ENCODE results near the gene NBEA. TPM values are rescaled to one million over a fixed set of nuclear protein-coding genes. Genes with fewer than 3 reads are reported as not detected.

Gene NBEA
- total RNA-seq, 1 donor: 4.0 TPM

GRCh38 chr13:35342440-35342839 is 400.4 kb downstream of the NBEA start:
- TF ChIP-seq CTCF (IDR thresholded peaks at IDR 0.05; ENCODE audit: extremely low read depth, low read depth, low read length): no peak

GRCh38 chr13:35343417-35343816 is 401.3 kb downstream of the NBEA start:
- Histone ChIP-seq H3K36me3 (ENCODE audit: insufficient read depth, low read length) (no peaks in the 10 kb centered on the region), H3K9me3 (ENCODE audit: low read depth, low read length) (no peaks in the 10 kb centered on the region), H2AFZ (ENCODE audit: low read length) (no peak overlapping the region), H3K4me2 (ENCODE audit: insufficient read depth, low read length) (no peak overlapping the region), H4K20me1 (ENCODE audit: insufficient read depth, low read length) (no peaks in the 10 kb centered on the region), H3K4me3 (ENCODE audit: insufficient read depth, low read length) (no peak overlapping the region), H3K27ac (ENCODE audit: low read depth, low read length) (no peak overlapping the region), H3K27me3 (ENCODE audit: insufficient read depth, low read length) (no peaks in the 10 kb centered on the region), H3K79me2 (ENCODE audit: insufficient read depth, low read length) (no peaks in the 10 kb centered on the region), H3K4me1 (ENCODE audit: insufficient read depth, low read length) (no peaks in the 10 kb centered on the region)
- no peak for DNase-seq (ENCODE audit: insufficient read length, low spot score, missing footprints)
- no peak for TF ChIP-seq CTCF (IDR thresholded peaks at IDR 0.05; ENCODE audit: extremely low read depth, low read depth, low read length)

More at GRCh38 chr13:35342440-35342839, 400.4 kb downstream of the NBEA start:
- Histone ChIP-seq H3K4me3 (ENCODE audit: insufficient read depth, low read length) (no peak overlapping the region), H3K4me1 (ENCODE audit: insufficient read depth, low read length) (no peaks in the 10 kb centered on the region), H3K27ac (ENCODE audit: low read depth, low read length) (no peak overlapping the region), H3K9me3 (ENCODE audit: low read depth, low read length) (no peaks in the 10 kb centered on the region), H2AFZ (ENCODE audit: low read length) (no peak overlapping the region), H3K79me2 (ENCODE audit: insufficient read depth, low read length) (no peaks in the 10 kb centered on the region), H3K4me2 (ENCODE audit: insufficient read depth, low read length) (no peak overlapping the region), H3K36me3 (ENCODE audit: insufficient read depth, low read length) (no peaks in the 10 kb centered on the region), H3K27me3 (ENCODE audit: insufficient read depth, low read length) (no peaks in the 10 kb centered on the region), H4K20me1 (ENCODE audit: insufficient read depth, low read length) (no peaks in the 10 kb centered on the region)
- DNase-seq (ENCODE audit: insufficient read length, low spot score, missing footprints): no peak

- Histone ChIP-seq H3K79me2 (ENCODE audit: insufficient read depth, low read length) (no peaks in the 10 kb centered on the region), H2AFZ (ENCODE audit: low read length) (no peak overlapping the region), H3K4me3 (ENCODE audit: insufficient read depth, low read length) (no peak overlapping the region), H3K4me2 (ENCODE audit: insufficient read depth, low read length) (no peak overlapping the region), H3K36me3 (ENCODE audit: insufficient read depth, low read length) (no peaks in the 10 kb centered on the region), H4K20me1 (ENCODE audit: insufficient read depth, low read length) (no peaks in the 10 kb centered on the region), H3K27ac (ENCODE audit: low read depth, low read length) (no peak overlapping the region), H3K9me3 (ENCODE audit: low read depth, low read length) (no peaks in the 10 kb centered on the region), H3K27me3 (ENCODE audit: insufficient read depth, low read length) (no peaks in the 10 kb centered on the region), H3K4me1 (ENCODE audit: insufficient read depth, low read length) (no peaks in the 10 kb centered on the region)
- no peak for DNase-seq (ENCODE audit: insufficient read length, low spot score, missing footprints)
- TF ChIP-seq CTCF (IDR thresholded peaks at IDR 0.05; ENCODE audit: extremely low read depth, low read depth, low read length): no peak
These were observed 403.9 kb downstream of the NBEA start for GRCh38 chr13:35345992-35346391.

- Histone ChIP-seq H3K79me2 (ENCODE audit: insufficient read depth, low read length) (no peaks in the 10 kb centered on the region), H4K20me1 (ENCODE audit: insufficient read depth, low read length) (no peaks in the 10 kb centered on the region), H3K27ac (ENCODE audit: low read depth, low read length) (no peak overlapping the region), H2AFZ (ENCODE audit: low read length) (no peak overlapping the region), H3K4me3 (ENCODE audit: insufficient read depth, low read length) (no peak overlapping the region), H3K4me2 (ENCODE audit: insufficient read depth, low read length) (no peak overlapping the region), H3K27me3 (ENCODE audit: insufficient read depth, low read length) (no peaks in the 10 kb centered on the region), H3K9me3 (ENCODE audit: low read depth, low read length) (no peaks in the 10 kb centered on the region), H3K36me3 (ENCODE audit: insufficient read depth, low read length) (no peaks in the 10 kb centered on the region), H3K4me1 (ENCODE audit: insufficient read depth, low read length) (no peaks in the 10 kb centered on the region)
- no peak for TF ChIP-seq CTCF (IDR thresholded peaks at IDR 0.05; ENCODE audit: extremely low read depth, low read depth, low read length)
- no peak for DNase-seq (ENCODE audit: insufficient read length, low spot score, missing footprints)
These were observed 404.4 kb downstream of the NBEA start for GRCh38 chr13:35346494-35346893.
